ENCODE data around the gene OTOA.
"Not testable (repeated sequence)": the region's sequence is repeated elsewhere in the genome, so short reads cannot be mapped to it uniquely, and the experiment has no call there.

The OTOA gene

GRCh38 chr16:21710938-21711337 is 47.2 kb downstream of the OTOA start:
- no peaks in the 10 kb centered on the region for H3K27me3 Mint-ChIP-seq (ENCODE audit: low read depth)
- H3K9me3 Mint-ChIP-seq, result no peaks in the 10 kb centered on the region
- no peak overlapping the region for H3K4me3 Mint-ChIP-seq
- H3K36me3 Mint-ChIP-seq (ENCODE audit: low read depth), result no peaks in the 10 kb centered on the region
- no peak overlapping the region for H3K27ac Mint-ChIP-seq
- peaks cover 8% of the 10 kb centered on the region for H3K4me1 Mint-ChIP-seq (ENCODE audit: low read depth)

GRCh38 chr16:21713549-21714368 is 50.0 kb downstream of the OTOA start:
- Mint-ChIP-seq H3K36me3 (ENCODE audit: low read depth) (no peaks in the 10 kb centered on the region), H3K27me3 (ENCODE audit: low read depth) (no peaks in the 10 kb centered on the region), H3K4me3 (no peak overlapping the region), H3K27ac (no peak overlapping the region), H3K9me3 (no peaks in the 10 kb centered on the region), H3K4me1 (ENCODE audit: low read depth) (peaks cover 4% of the 10 kb centered on the region)

- H3K27me3 Mint-ChIP-seq (ENCODE audit: low read depth); H3K27ac Mint-ChIP-seq; H3K36me3 Mint-ChIP-seq (ENCODE audit: low read depth); H3K4me3 Mint-ChIP-seq; H3K9me3 Mint-ChIP-seq; H3K4me1 Mint-ChIP-seq (ENCODE audit: low read depth): not testable (repeated sequence)
Measured at GRCh38 chr16:21714369-21714618, 50.5 kb downstream of the OTOA start.

- H3K27me3 Mint-ChIP-seq (ENCODE audit: low read depth), result no peaks in the 10 kb centered on the region
- peaks cover 4% of the 10 kb centered on the region for H3K4me1 Mint-ChIP-seq (ENCODE audit: low read depth)
- no peak overlapping the region for H3K4me3 Mint-ChIP-seq
- no peak overlapping the region for H3K27ac Mint-ChIP-seq
- H3K9me3 Mint-ChIP-seq, result no peaks in the 10 kb centered on the region
- no peaks in the 10 kb centered on the region for H3K36me3 Mint-ChIP-seq (ENCODE audit: low read depth)
Measured at GRCh38 chr16:21717608-21718007, 53.8 kb downstream of the OTOA start.

- Mint-ChIP-seq H3K27me3 (ENCODE audit: low read depth) (no peaks in the 10 kb centered on the region), H3K36me3 (ENCODE audit: low read depth) (peaks cover 3% of the 10 kb centered on the region), H3K9me3 (no peaks in the 10 kb centered on the region), H3K4me1 (ENCODE audit: low read depth) (peaks cover 9% of the 10 kb centered on the region), H3K4me3 (no peak overlapping the region), H3K27ac (no peak overlapping the region)
Measured at GRCh38 chr16:21719283-21719682, 55.5 kb downstream of the OTOA start.

- H3K27me3 Mint-ChIP-seq (ENCODE audit: low read depth), result no peaks in the 10 kb centered on the region
Measured at GRCh38 chr16:21720533-21720932, 56.8 kb downstream of the OTOA start.

GRCh38 chr16:21722771-21723455 is 59.1 kb downstream of the OTOA start:
- H3K27me3 Mint-ChIP-seq (ENCODE audit: low read depth), result no peaks in the 10 kb centered on the region
- peaks cover 3% of the 10 kb centered on the region for H3K36me3 Mint-ChIP-seq (ENCODE audit: low read depth)
- no peak overlapping the region for H3K27ac Mint-ChIP-seq
- H3K4me1 Mint-ChIP-seq (ENCODE audit: low read depth), result peaks cover 7% of the 10 kb centered on the region
- peaks cover 5% of the 10 kb centered on the region for H3K9me3 Mint-ChIP-seq
- H3K4me3 Mint-ChIP-seq, result no peak overlapping the region

More at GRCh38 chr16:21720533-21720932, 56.8 kb downstream of the OTOA start:
- Mint-ChIP-seq H3K9me3 (peaks cover 5% of the 10 kb centered on the region), H3K36me3 (ENCODE audit: low read depth) (peaks cover 3% of the 10 kb centered on the region), H3K4me1 (ENCODE audit: low read depth) (peaks cover 7% of the 10 kb centered on the region), H3K4me3 (no peak overlapping the region), H3K27ac (no peak overlapping the region)

- H3K9me3 Mint-ChIP-seq, result peaks cover 5% of the 10 kb centered on the region
Measured at GRCh38 chr16:21723532-21723931, 59.8 kb downstream of the OTOA start.

GRCh38 chr16:21727344-21727743 is 63.6 kb downstream of the OTOA start:
- Mint-ChIP-seq H3K27ac (no peak overlapping the region), H3K27me3 (ENCODE audit: low read depth) (no peaks in the 10 kb centered on the region), H3K36me3 (ENCODE audit: low read depth) (peaks cover 3% of the 10 kb centered on the region), H3K4me3 (no peak overlapping the region), H3K9me3 (peaks cover 5% of the 10 kb centered on the region), H3K4me1 (ENCODE audit: low read depth) (peaks cover 7% of the 10 kb centered on the region)

More at GRCh38 chr16:21723532-21723931, 59.8 kb downstream of the OTOA start:
- H3K27me3 Mint-ChIP-seq (ENCODE audit: low read depth), result no peaks in the 10 kb centered on the region
- H3K36me3 Mint-ChIP-seq (ENCODE audit: low read depth), result peaks cover 3% of the 10 kb centered on the region
- peaks cover 7% of the 10 kb centered on the region for H3K4me1 Mint-ChIP-seq (ENCODE audit: low read depth)
- no peak overlapping the region for H3K4me3 Mint-ChIP-seq
- H3K27ac Mint-ChIP-seq, result no peak overlapping the region

- H3K4me3 Mint-ChIP-seq; H3K27me3 Mint-ChIP-seq (ENCODE audit: low read depth); H3K4me1 Mint-ChIP-seq (ENCODE audit: low read depth); H3K9me3 Mint-ChIP-seq; H3K27ac Mint-ChIP-seq; H3K36me3 Mint-ChIP-seq (ENCODE audit: low read depth): not testable (repeated sequence)
Measured at GRCh38 chr16:21731233-21731632, 67.5 kb downstream of the OTOA start.

- not testable (repeated sequence) for H3K36me3 Mint-ChIP-seq (ENCODE audit: low read depth); H3K4me1 Mint-ChIP-seq (ENCODE audit: low read depth); H3K9me3 Mint-ChIP-seq; H3K27ac Mint-ChIP-seq; H3K27me3 Mint-ChIP-seq (ENCODE audit: low read depth); H3K4me3 Mint-ChIP-seq
Measured at GRCh38 chr16:21740637-21741036, 76.9 kb downstream of the OTOA start.

- not testable (repeated sequence) for H3K27me3 Mint-ChIP-seq (ENCODE audit: low read depth); H3K4me3 Mint-ChIP-seq; H3K9me3 Mint-ChIP-seq; H3K4me1 Mint-ChIP-seq (ENCODE audit: low read depth); H3K36me3 Mint-ChIP-seq (ENCODE audit: low read depth); H3K27ac Mint-ChIP-seq
Measured at GRCh38 chr16:21756192-21757079, 92.7 kb downstream of the OTOA start.

GRCh38 chr16:21757080-21757671 is 93.4 kb downstream of the OTOA start:
- H3K9me3 Mint-ChIP-seq; H3K4me3 Mint-ChIP-seq; H3K4me1 Mint-ChIP-seq (ENCODE audit: low read depth); H3K27me3 Mint-ChIP-seq (ENCODE audit: low read depth); H3K36me3 Mint-ChIP-seq (ENCODE audit: low read depth); H3K27ac Mint-ChIP-seq: not testable (repeated sequence)

- H3K27me3 Mint-ChIP-seq (ENCODE audit: low read depth), result not testable (repeated sequence)
Measured at GRCh38 chr16:21768280-21768679, 104.5 kb downstream of the OTOA start.

More at GRCh38 chr16:21768280-21768679, 104.5 kb downstream of the OTOA start:
- H3K4me3 Mint-ChIP-seq; H3K27ac Mint-ChIP-seq; H3K36me3 Mint-ChIP-seq (ENCODE audit: low read depth); H3K4me1 Mint-ChIP-seq (ENCODE audit: low read depth); H3K9me3 Mint-ChIP-seq: not testable (repeated sequence)
